Vagina (tissue), 1 donor: Measurements from ENCODE around the gene CREBL2. TPM values are rescaled to one million over a fixed set of nuclear protein-coding genes. Genes with fewer than 3 reads are reported as not detected.

Source experiments
- total RNA-seq: library from RNA; depleted of rRNA; stranded (reverse); fragments of >200 nt; gene quantifications from one replicate; pipeline ENCODE4 v1.2.3, GENCODE V29; 2016

Gene CREBL2
- total RNA-seq, 1 donor from 2014 or later, result 29.0 TPM

Other genes starting within 250 kb of the CREBL2 start
- 30.9 TPM for gene DUSP16, start 49.0 kb upstream of the CREBL2 start, total RNA-seq
- gene GPR19, start 84.3 kb downstream of the CREBL2 start, total RNA-seq, result not detected
- 52.5 TPM for gene CDKN1B, start 105.5 kb downstream of the CREBL2 start, total RNA-seq
- 127 TPM for gene APOLD1, start 173.8 kb downstream of the CREBL2 start, total RNA-seq
- gene DDX47, start 201.5 kb downstream of the CREBL2 start, total RNA-seq, result 42.0 TPM